HUES64 (cell line): Measurements from ENCODE around the gene PHAF1.
A peak's percentile ranks its signal among the peaks of the same experiment; 100 is the strongest.

Experiments used
- H3K27ac ChIP-seq: 2 replicates; pipeline ENCODE4 v1.7.0; 2013; ENCODE audit warnings: low read depth, low read length, inconsistent platforms
- H3K27me3 ChIP-seq: 2 replicates; pipeline ENCODE4 v1.6.1; 2013; ENCODE audit warnings: mild to moderate bottlenecking, low read length; ENCODE audit not compliant: insufficient read depth
- H3K36me3 ChIP-seq: 2 replicates; pipeline ENCODE4 v1.6.1; 2013; ENCODE audit warnings: mild to moderate bottlenecking, low read length; ENCODE audit not compliant: insufficient read depth
- H3K4me1 ChIP-seq: 2 replicates; pipeline ENCODE4 v1.6.1; 2013; ENCODE audit warnings: mild to moderate bottlenecking, low read length, moderate library complexity; ENCODE audit not compliant: insufficient read depth
- H3K4me3 ChIP-seq: 2 replicates; pipeline ENCODE4 v1.5.1; 2013; ENCODE audit warnings: mild to moderate bottlenecking, low read length, moderate library complexity
- H3K9ac ChIP-seq: 2 replicates; pipeline ENCODE4 v1.6.1; 2013; ENCODE audit warnings: mild to moderate bottlenecking, low read depth, low read length
- H3K9me3 ChIP-seq: 2 replicates; pipeline ENCODE4 v1.6.1; 2013; ENCODE audit warnings: low read depth, low read length; ENCODE audit not compliant: insufficient read depth
- WGBS: fragments of 150-250, 120-280 bp; methylation state at CpG from one replicate; pipeline ENCODE4 v1.1.7; 2013; ENCODE audit warnings: missing lambda C conversion rate; 5-methylcytosine and 5-hydroxymethylcytosine counted together

PHAF1 gene

DNA sequence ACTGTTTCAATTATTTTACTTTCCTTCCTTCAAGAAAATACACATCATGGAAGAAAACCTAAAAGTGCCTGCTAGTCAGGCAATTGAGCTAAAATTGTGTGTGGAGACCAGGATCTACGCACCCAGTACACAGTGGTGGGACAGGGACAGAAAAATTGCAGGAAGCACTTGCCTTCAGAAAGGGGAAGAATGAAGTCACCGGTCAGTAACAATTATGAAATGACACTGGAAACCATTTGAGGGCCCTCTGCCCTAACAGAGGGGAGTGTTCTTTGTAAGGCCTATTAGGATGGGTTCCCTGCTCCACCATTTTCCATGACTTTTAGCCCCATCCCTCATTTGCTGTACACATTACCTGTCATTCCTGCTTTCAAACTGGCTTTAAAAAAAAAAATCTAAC, 4.5 kb upstream of the PHAF1 start:
- Histone ChIP-seq H3K4me1 (no peaks in the 10 kb centered on the region), H3K27me3 (no peaks in the 10 kb centered on the region), H3K9ac (no peak overlapping the region), H3K36me3 (no peaks in the 10 kb centered on the region), H3K27ac (no peak overlapping the region), H3K4me3 (no peak overlapping the region), H3K9me3 (no peaks in the 10 kb centered on the region)
- 97% methylated on average over 2 of the region's 2 CpGs for WGBS

DNA sequence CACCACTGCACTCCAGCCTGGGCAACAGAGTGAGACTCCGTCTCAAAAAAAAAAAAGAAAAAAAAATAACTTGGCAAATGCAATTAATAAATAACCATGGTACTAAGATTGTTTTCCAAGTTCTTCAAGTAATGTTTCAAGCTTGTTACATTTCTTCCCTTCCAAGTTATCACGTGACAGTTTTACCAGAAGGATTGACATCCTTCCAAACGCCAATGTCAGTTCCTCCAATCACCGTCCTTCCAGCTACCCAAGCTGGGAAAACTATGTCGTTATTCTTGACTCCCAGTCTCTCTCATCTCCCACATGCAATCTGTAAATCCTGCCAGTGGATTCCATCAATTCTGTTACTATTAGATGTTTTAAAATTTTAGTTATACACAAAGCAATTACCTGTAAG, 3.9 kb upstream of the PHAF1 start:
- WGBS = 75% methylated on average over 4 of the region's 5 CpGs
- Histone ChIP-seq H3K4me1 (no peaks in the 10 kb centered on the region), H3K9ac (no peak overlapping the region), H3K9me3 (no peaks in the 10 kb centered on the region), H3K36me3 (no peaks in the 10 kb centered on the region), H3K4me3 (no peak overlapping the region), H3K27ac (no peak overlapping the region), H3K27me3 (no peaks in the 10 kb centered on the region)

DNA sequence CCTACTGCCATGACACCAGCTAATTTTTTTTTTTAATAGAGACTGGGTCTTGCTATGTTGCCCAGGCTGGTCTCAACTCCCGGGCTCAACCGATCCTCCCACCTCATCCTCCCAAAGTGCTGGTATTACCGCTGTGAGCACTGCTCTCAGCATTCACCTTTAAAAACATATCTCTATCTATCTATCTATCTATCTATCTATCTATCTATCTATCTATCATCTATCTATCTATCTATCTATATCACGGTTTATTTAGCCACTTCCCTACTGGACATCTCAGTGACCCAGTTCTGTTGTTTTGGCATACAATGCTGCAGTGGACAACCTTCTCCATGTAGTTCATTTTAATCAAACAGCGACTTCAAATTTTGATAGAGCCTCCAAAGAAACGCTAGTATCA, 1.3 kb upstream of the PHAF1 start:
- H3K4me3 ChIP-seq = no peak overlapping the region
- WGBS = 93% methylated on average over 6 of the region's 6 CpGs

DNA sequence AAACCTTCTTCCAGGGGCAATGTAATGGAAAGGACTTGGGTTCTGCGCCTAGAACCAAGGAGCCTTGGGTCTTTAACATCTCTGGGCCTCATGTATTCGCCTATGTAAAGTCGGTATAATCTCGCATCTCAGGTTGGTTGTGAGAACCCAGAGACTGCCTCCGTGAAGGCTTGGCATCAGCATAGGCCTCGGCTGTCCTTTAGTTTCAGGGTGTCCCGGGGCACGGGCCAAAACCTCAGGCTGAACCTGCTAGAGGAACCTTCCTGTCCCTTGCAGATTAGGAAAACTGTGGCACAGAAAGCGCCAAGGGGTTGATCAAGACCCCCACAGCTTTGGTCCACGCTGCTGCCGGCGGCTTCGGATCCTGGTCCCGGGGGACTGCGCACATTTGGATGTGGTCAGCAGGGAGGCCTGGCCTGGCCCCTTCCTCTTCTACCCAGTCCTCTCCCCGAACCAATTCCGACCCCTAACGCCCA, 772 bp upstream of the PHAF1 start:
- 64% methylated on average over 18 of the region's 18 CpGs for WGBS
- H3K27me3 ChIP-seq = no peaks in the 10 kb centered on the region
- peak overlapping the region; percentile 54 for H3K9ac ChIP-seq
- no peaks in the 10 kb centered on the region for H3K36me3 ChIP-seq
- H3K27ac ChIP-seq = no peak overlapping the region; the same call in 1 of the 2 replicates
- H3K9me3 ChIP-seq = no peaks in the 10 kb centered on the region
- no peaks in the 10 kb centered on the region for H3K4me1 ChIP-seq
- peak overlapping the region; percentile 87 for H3K4me3 ChIP-seq

More for the DNA sequence above, 1.3 kb upstream of the PHAF1 start:
- no peaks in the 10 kb centered on the region for H3K4me1 ChIP-seq
- H3K27me3 ChIP-seq = no peaks in the 10 kb centered on the region
- H3K9me3 ChIP-seq = no peaks in the 10 kb centered on the region
- H3K27ac ChIP-seq = no peak overlapping the region
- no peaks in the 10 kb centered on the region for H3K36me3 ChIP-seq
- H3K9ac ChIP-seq = no peak overlapping the region

DNA sequence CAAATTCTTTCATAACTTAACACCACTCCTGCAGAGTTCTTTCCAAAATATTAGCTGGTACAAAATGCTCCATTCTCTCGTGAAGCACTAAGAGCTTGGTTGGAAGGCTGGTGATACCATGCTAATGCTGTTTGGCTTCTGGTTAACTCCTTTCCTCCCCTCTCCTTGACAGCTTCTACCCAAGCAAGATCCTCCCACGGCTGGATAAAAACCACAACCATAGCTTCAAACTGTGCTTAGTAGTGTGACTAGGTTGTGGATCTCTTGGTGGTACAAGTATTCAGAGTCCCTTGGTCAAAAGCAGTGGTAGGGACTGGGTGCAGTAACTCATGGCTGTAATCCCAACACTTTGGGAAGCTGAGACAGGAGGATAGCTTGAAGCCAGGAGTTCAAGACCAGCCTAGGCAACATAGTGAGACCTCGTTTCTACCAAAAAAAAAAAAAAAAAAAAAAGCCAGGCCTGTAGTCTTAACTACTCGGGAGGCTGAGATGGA, 2.3 kb downstream of the PHAF1 start:
- H3K4me1 ChIP-seq = 0 out of 2 replicates have a peak, but pooled peaks cover 3% of the 10 kb centered on the region
- no peaks in the 10 kb centered on the region for H3K27me3 ChIP-seq
- no peaks in the 10 kb centered on the region for H3K36me3 ChIP-seq
- 93% methylated on average over 4 of the region's 4 CpGs for WGBS
- no peaks in the 10 kb centered on the region for H3K9me3 ChIP-seq
- H3K4me3 ChIP-seq = no peak overlapping the region
- no peak overlapping the region for H3K9ac ChIP-seq
- no peak overlapping the region for H3K27ac ChIP-seq

DNA sequence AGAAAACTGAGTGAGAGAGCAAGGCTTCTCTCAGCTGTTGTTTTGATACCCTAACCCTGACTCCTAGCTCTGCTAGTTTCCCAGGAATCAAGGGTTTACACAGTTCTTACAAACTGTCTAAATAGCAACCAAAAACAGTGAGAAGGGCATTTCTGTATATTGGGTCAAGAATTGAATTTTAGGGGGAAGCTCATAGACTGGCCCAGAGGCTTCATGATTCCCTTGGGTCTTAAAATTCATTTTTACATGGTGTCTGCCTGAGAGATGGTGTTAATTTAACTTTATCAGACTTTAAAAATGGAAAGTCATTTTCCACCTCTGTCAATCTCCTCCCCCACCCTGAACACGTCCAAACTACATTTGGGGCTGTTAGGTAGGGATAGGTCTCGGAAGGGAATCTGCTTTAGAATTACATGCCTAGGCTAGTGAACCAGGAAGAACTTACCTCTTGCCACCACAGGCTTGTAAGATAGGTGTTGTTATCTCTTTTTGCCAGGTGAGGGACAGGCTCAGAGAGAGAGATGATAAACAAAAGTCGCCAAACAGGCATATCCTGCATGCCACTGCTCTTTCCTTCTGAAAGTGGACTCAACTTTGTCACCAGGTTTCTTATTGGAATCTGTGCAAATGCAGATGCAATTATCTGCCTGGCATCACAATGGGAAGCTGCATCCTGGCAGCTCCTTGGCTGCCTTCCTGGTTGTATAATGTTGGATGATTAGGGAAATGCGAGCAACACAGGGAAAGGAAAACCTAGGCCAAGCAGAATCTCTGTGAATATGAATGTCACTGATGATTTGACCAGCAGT, 3.1 kb downstream of the PHAF1 start:
- 95% methylated on average over 3 of the region's 4 CpGs for WGBS
- Histone ChIP-seq H3K27ac (no peak overlapping the region), H3K27me3 (no peaks in the 10 kb centered on the region), H3K9ac (no peak overlapping the region), H3K36me3 (no peaks in the 10 kb centered on the region), H3K4me3 (no peak overlapping the region), H3K9me3 (no peaks in the 10 kb centered on the region), H3K4me1 (0 out of 2 replicates have a peak, but pooled peaks cover 3% of the 10 kb centered on the region)

DNA sequence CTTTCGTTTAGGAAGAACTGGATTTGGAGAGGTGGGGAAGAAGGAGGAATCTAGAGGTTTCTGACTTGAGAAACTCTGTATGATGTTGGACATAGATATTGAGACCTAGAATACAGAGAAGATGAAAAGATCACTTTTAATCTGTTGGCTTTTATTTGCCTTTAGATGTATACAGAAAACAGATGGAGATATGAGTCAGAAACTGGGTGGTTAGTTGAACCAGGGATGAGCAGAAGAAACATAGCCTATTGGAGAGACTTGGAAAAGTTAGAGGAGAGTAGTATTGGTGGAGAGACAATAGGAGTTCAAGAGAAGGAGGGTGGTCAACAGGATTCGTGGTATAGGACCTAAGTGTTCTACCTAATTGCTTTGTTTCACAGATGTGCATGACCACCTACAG, 5.1 kb downstream of the PHAF1 start:
- WGBS = 80% methylated on average over 2 of the region's 2 CpGs
- Histone ChIP-seq H3K9me3 (no peaks in the 10 kb centered on the region), H3K36me3 (no peaks in the 10 kb centered on the region), H3K27me3 (no peaks in the 10 kb centered on the region), H3K9ac (no peak overlapping the region), H3K27ac (no peak overlapping the region), H3K4me3 (no peak overlapping the region), H3K4me1 (0 out of 2 replicates have a peak, but pooled peaks cover 3% of the 10 kb centered on the region)

DNA sequence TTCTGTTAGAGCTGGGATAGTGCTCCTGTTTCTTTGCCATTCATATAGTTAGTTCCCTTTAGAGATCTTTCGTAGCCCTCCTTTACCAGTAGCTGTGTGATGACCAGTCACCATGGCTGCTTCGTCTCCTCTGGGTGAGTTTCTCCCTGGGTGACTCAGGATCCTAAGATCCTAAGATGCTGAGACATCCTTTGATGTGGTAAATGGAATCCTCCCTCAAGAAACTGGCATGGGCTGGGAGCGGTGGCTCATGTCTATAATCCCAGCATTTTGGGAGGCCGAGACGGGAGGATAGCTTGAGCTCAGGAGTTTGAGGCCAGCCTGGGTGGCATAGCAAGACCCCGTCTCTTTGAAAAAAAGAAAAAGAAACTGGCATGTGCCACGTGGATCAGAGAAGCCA, 5.9 kb downstream of the PHAF1 start:
- no peak overlapping the region for H3K9ac ChIP-seq
- no peak overlapping the region for H3K27ac ChIP-seq
- no peaks in the 10 kb centered on the region for H3K9me3 ChIP-seq
- 90% methylated on average over 7 of the region's 7 CpGs for WGBS
- no peak overlapping the region for H3K4me3 ChIP-seq
- 0 out of 2 replicates have a peak, but pooled peaks cover 3% of the 10 kb centered on the region for H3K4me1 ChIP-seq
- no peaks in the 10 kb centered on the region for H3K27me3 ChIP-seq
- peaks cover 5% of the 10 kb centered on the region; the same call in 1 of the 2 replicates for H3K36me3 ChIP-seq

DNA sequence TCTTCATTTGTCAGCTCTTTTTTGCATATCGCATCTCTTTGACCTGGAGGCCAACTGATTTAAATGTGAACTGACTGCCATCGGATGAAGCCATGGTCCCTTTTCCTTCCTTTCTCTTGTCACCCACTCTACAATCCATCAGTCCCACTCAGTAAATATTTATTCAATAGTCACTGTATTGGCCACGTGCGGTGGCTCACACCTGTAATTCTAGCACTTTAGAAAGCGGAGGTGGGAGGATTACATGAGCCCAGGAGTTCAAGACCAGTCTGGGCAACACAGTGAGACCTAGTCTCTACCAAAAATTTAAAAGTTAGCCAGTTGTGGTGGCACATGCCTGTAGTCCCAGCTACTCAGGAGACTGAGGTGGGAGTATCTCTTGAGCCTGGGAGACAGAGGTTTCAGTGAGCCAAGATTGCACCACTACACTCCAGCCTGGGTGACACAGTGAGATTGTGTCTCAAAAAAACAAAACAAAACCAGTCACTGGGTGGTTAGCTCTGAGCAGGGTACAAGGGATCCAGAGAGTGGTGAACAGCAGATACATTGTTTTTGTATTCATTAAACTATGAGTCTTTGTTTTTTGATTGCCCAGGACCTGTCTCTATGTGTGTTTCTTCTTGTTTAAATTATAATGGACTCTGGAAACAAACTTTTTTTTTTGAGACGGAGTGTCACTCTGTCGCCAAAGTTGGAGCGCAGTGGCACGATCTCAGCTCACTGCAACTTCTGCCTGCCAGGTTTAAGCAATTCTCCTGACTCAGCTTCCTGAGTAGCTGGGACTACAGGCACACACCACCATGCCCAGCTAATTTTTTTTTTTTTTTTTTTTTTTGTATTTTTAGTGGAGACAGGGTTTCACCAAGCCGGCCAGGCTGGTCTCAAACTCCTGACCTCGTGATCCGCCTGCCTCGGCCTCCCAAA, 6.9 kb downstream of the PHAF1 start:
- Histone ChIP-seq H3K9ac (no peak overlapping the region), H3K9me3 (no peaks in the 10 kb centered on the region), H3K4me1 (0 out of 2 replicates have a peak, but pooled peaks cover 3% of the 10 kb centered on the region), H3K36me3 (peaks cover 9% of the 10 kb centered on the region), H3K27me3 (no peaks in the 10 kb centered on the region), H3K27ac (no peak overlapping the region), H3K4me3 (no peak overlapping the region)
- 93% methylated on average over 13 of the region's 13 CpGs for WGBS

DNA sequence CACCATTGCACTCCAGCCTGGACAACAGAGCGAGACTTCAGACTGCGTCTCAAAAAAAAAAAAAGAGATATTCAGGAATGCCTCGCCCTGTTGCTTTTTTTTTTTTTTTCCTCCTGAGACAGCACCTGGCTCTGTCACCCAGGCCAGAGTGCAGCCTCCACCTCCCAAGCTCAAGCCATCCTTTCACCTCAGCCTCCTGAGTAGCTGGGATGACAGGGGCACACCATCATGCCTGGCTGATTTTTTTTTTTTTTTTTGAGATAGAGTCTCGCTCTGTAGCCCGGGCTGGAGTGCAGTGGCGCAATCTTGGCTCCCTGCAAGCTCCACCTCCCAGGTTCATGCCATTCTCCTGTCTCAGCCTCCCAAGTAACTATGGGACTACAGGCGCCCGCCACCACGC, 8.0 kb downstream of the PHAF1 start:
- WGBS = 92% methylated on average over 6 of the region's 9 CpGs
- H3K9ac ChIP-seq = no peak overlapping the region
- H3K27me3 ChIP-seq = no peaks in the 10 kb centered on the region
- H3K27ac ChIP-seq = no peak overlapping the region
- no peak overlapping the region for H3K4me3 ChIP-seq
- H3K9me3 ChIP-seq = no peaks in the 10 kb centered on the region
- H3K36me3 ChIP-seq = peaks cover 15% of the 10 kb centered on the region
- H3K4me1 ChIP-seq = 0 out of 2 replicates have a peak, but pooled peaks cover 3% of the 10 kb centered on the region

DNA sequence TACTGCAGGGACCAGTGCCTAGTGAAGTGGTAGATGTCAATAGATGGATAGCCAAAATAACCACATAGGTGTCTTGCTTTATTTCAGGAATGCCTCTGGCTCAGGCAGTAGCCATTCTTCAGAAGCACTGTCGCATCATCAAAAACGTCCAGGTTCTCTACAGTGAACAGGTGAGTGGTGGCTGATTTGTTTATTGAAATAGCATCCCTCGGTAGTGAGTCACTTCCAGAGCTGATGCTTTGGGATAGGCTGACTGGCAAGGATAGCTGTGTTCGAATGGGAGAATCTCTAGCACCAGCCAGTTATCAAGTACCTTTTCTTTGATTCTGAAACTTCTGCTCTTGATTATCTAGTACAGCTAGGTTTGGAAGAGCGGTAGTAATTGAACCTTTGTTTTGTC, 10.3 kb downstream of the PHAF1 start:
- H3K9ac ChIP-seq = no peak overlapping the region
- no peak overlapping the region for H3K4me3 ChIP-seq
- H3K36me3 ChIP-seq = peaks cover 29% of the 10 kb centered on the region
- H3K4me1 ChIP-seq = 0 out of 2 replicates have a peak, but pooled peaks cover 3% of the 10 kb centered on the region
- no peak overlapping the region for H3K27ac ChIP-seq
- 93% methylated on average over 5 of the region's 5 CpGs for WGBS
- H3K9me3 ChIP-seq = no peaks in the 10 kb centered on the region
- H3K27me3 ChIP-seq = no peaks in the 10 kb centered on the region
